Heart left ventricle (tissue), 13 donors: ENCODE data around the gene NFE2L2.

Experiments used
- POLR2A ChIP-seq, 2 donors: fragments of 450-650 bp; IDR thresholded peaks; one replicate each; pipeline ENCODE4 v1.6.1; 2017; ENCODE audit warnings: antibody characterized with exemption in 2 of 2, mild to moderate bottlenecking in 2 of 2, moderate library complexity in 2 of 2
- TF ChIP-seq, protein P1 (sequence below), 12 donors: fragments of 200-600 bp; sonication (generic) in 4 of 12; IDR thresholded peaks; one replicate each; pipeline versions ENCODE4 v1.5.0 to v1.8.0; 2018 to 2022; ENCODE audit warnings: antibody characterized with exemption in 12 of 12, mild to moderate bottlenecking in 5 of 12
- donor health status: ischemic (EF 13 %, LVEDD 7.1; RV severe dilation, severe dysfunction).
- donor health status: DM: no; HTN: yes; CAD: no.
- donor health status: DM: no; HTN: no; CAD: no.
- donor health status: ischemic (EF 25% LVEDD 6.9; RV normal size, moderate dysfunction).
- donor health status: ischemic (EF 25% LVEDD 5.7; RV mildly dilated, moderate dysfunction).
- donor health status: ischemic (EF 35%, LVEDD 5.7; RV mildly dilated, moderate dysfunction).
- donor health status: nonischemic (EF 11% LVEDD 7.7; RV severe dilation, severe dysfunction).
- donor health status: DM: yes; HTN: yes; CAD: no.
- donor health status: PGD.
- donor health status: ischemic (EF 29% LVEDD 5.4; RV normal size, mild dysfunction).
- donor health status: nonischemic (EF 23%, LVEDD 6.1; RV moderate dilation, normal function).

- TF ChIP-seq, protein P1, sequence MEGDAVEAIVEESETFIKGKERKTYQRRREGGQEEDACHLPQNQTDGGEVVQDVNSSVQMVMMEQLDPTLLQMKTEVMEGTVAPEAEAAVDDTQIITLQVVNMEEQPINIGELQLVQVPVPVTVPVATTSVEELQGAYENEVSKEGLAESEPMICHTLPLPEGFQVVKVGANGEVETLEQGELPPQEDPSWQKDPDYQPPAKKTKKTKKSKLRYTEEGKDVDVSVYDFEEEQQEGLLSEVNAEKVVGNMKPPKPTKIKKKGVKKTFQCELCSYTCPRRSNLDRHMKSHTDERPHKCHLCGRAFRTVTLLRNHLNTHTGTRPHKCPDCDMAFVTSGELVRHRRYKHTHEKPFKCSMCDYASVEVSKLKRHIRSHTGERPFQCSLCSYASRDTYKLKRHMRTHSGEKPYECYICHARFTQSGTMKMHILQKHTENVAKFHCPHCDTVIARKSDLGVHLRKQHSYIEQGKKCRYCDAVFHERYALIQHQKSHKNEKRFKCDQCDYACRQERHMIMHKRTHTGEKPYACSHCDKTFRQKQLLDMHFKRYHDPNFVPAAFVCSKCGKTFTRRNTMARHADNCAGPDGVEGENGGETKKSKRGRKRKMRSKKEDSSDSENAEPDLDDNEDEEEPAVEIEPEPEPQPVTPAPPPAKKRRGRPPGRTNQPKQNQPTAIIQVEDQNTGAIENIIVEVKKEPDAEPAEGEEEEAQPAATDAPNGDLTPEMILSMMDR (IDR thresholded peaks at IDR 0.05): no peak
- TF ChIP-seq POLR2A (IDR thresholded peaks at IDR 0.05): no peak
These were observed 33.3 kb downstream of the NFE2L2 start for GRCh38 chr2:177231270-177231669.
